SH-SY5Y (cell line): ENCODE measurements around the gene SIAH3.

Experiments used
- GATA2 ChIP-seq: IDR thresholded peaks from 2 replicates; pipeline ENCODE4 v1.6.1; 2011; ENCODE audit warnings: mild to moderate bottlenecking, low read depth, low read length
- GATA3 ChIP-seq: IDR thresholded peaks from 2 replicates; pipeline ENCODE4 v1.6.1; 2011; ENCODE audit warnings: low read depth, mild to moderate bottlenecking, low read length, moderate library complexity

DNA sequence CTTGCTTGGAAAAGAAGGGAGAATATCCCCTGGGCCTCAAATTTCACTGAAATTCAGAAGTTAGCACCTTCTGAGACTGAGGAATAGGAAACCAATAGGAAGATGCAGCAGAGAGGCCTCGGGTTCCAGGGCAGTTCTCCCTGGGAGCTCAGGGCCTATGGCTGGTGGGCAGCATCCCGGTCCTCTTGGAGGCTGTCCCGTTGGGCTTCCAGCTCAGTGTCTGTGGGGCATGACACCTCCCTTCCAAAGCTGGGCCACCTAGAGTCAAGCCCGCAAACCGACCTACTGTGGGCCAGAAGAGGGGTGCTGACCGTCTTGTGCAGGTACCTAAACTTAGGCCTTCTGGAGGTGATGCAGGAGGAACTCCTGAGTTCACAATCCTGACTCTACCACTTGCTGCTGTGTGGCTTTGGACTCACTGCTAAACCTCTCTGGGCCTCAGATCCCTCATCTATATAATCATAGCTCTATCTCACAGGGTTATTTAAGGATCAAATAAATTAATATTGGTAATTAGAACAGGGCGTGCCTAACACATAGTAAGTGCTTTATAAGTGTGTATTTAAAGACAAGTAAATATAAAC lies 17.1 kb downstream of the SIAH3 start:
- TF ChIP-seq GATA2 = no peak
- no peak for TF ChIP-seq GATA3
